GM12878 (cell line): ENCODE measurements around the gene GABARAPL2. TPM values are rescaled to one million over a fixed set of nuclear protein-coding genes. Genes with fewer than 3 reads are reported as not detected.

ENCODE experiments used
- ATAC-seq: fragments of 200-7000 bp; cut with Tn5 transposase; 3 replicates; pipeline ENCODE4 v1.9.1; 2020; ENCODE audit warnings: mild to moderate bottlenecking, moderate library complexity
- BruUV-seq: library from RNA; stranded (reverse); fragments of 400-500 nt; replicated peaks from 2 replicates; lab custom pipeline; 2021; lab: Mats Ljungman, UMichigan
- CTCF ChIA-PET: fragments of 300-600 bp; sonication (Branson Sonifier 250); formaldehyde crosslinking; extraction: SDS; loops from one replicate; lab custom pipeline; 2021; ENCODE audit warnings: inconsistent platforms; lab: Yijun Ruan, JAX
- POLR2A ChIA-PET: fragments of 350-600 bp; formaldehyde crosslinking; extraction: SDS; loops from one replicate; lab custom pipeline; 2021; ENCODE audit warnings: inconsistent platforms; lab: Charles Lee
- RAD21 ChIA-PET: fragments of 300-600 bp; sonication (Branson Sonifier 250); formaldehyde crosslinking; loops from one replicate; lab custom pipeline; 2023; ENCODE audit warnings: antibody characterized with exemption; ENCODE audit not compliant: unreplicated experiment; lab: Charles Lee
- SMC1A ChIA-PET: fragments of 300-600 bp; sonication (Branson Sonifier 250); formaldehyde crosslinking; loops from one replicate; lab custom pipeline; 2023; ENCODE audit not compliant: unreplicated experiment, uncharacterized antibody; lab: Charles Lee
- DNase-seq: peaks from one replicate; pipeline ENCODE4 v3.0.0-alpha.2; 2011; ENCODE audit warnings: low read depth, low spot score
- FAIRE-seq: peaks from 3 replicates; lab custom pipeline; 2011; peaks lifted over from hg19 to GRCh38; lab: Jason Lieb, UNC
- H2AFZ ChIP-seq: 2 replicates; pipeline ENCODE4 v1.6.0; 2011; ENCODE audit warnings: low read depth, low read length, control low read depth; ENCODE audit not compliant: control insufficient read depth
- H3K27ac ChIP-seq: 2 replicates; pipeline ENCODE4 v1.5.1; 2011; ENCODE audit warnings: control low read depth; ENCODE audit not compliant: control insufficient read depth, insufficient read depth
- H3K27me3 ChIP-seq, 2 experiments: replicated peaks in 1 of 2; 2 replicates each; pipeline versions ENCODE4 v1.6.0 to v1.6.1; 2011; ENCODE audit warnings: low read length in 1 of 2; ENCODE audit not compliant: control insufficient read depth in 2 of 2, insufficient read depth in 2 of 2
- H3K36me3 ChIP-seq, 2 experiments: 2 replicates each; pipeline ENCODE4 v1.5.1; 2011; ENCODE audit warnings: low read length in 1 of 2; ENCODE audit not compliant: control insufficient read depth in 2 of 2, insufficient read depth in 2 of 2
- H3K4me1 ChIP-seq: 2 replicates; pipeline ENCODE4 v1.6.1; 2011; ENCODE audit warnings: mild to moderate bottlenecking, low read length, moderate library complexity, mixed read lengths; ENCODE audit not compliant: control insufficient read depth, insufficient read depth
- H3K4me2 ChIP-seq: 2 replicates; pipeline ENCODE4 v1.6.0; 2011; ENCODE audit warnings: control low read depth; ENCODE audit not compliant: control insufficient read depth, insufficient read depth
- H3K4me3 ChIP-seq: fragments of 200-600 bp; sonication (generic); 2 replicates; pipeline ENCODE4 v1.5.1; 2016
- H3K79me2 ChIP-seq: 2 replicates; pipeline ENCODE4 v1.6.0; 2011; ENCODE audit warnings: low read length; ENCODE audit not compliant: control insufficient read depth, insufficient read depth
- H3K9ac ChIP-seq: 2 replicates; pipeline ENCODE4 v1.8.0; 2011; ENCODE audit warnings: low read length, control low read depth, mixed read lengths; ENCODE audit not compliant: control insufficient read depth, insufficient read depth
- H3K9me3 ChIP-seq: replicated peaks from 3 replicates; pipeline ENCODE4 v1.5.1; 2011; ENCODE audit warnings: mild to moderate bottlenecking, low read length; ENCODE audit not compliant: control insufficient read depth, insufficient read depth
- H4K20me1 ChIP-seq: 2 replicates; pipeline ENCODE4 v1.6.0; 2011; ENCODE audit not compliant: control insufficient read depth, insufficient read depth
- EED ChIP-seq: sonication (generic); IDR thresholded peaks from 2 replicates; pipeline ENCODE4 v1.6.1; 2016; ENCODE audit warnings: antibody characterized with exemption, low read depth
- PRDM15 ChIP-seq: fragments of 450-650 bp; formaldehyde crosslinking; IDR thresholded peaks from 2 replicates; pipeline ENCODE4 v1.4.0; 2020; ENCODE audit warnings: mild to moderate bottlenecking, moderate library complexity
- SMAD5 ChIP-seq: IDR thresholded peaks from 2 replicates; pipeline ENCODE4 v1.6.1; 2016; ENCODE audit warnings: antibody characterized with exemption, low read depth
- SREBF2 ChIP-seq: IDR thresholded peaks from 2 replicates; pipeline ENCODE4 v1.6.1; 2012; ENCODE audit warnings: mild to moderate bottlenecking, low read length
- WGBS: methylation state at CpG from one replicate; pipeline ENCODE4 v1.1.6; 2016; ENCODE audit warnings: low lambda C conversion rate; ENCODE audit not compliant: insufficient replicate concordance, insufficient coverage; ENCODE audit errors: missing lambda C conversion rate; 5-methylcytosine and 5-hydroxymethylcytosine counted together
- in situ Hi-C: fragments of 300-500 bp; cut with MboI; formaldehyde crosslinking; loops from 9 replicates; pipeline ENCODE4 v1.14.3; 2018; ENCODE audit warnings: mixed read lengths
- intact Hi-C: fragments of 100-400 bp; cut with micrococcal nuclease; formaldehyde crosslinking; loops from one replicate; pipeline ENCODE4 v1.14.2; 2022; ENCODE audit not compliant: unreplicated experiment
- polyA plus RNA-seq, 11 experiments: library from polyadenylated mRNA; depleted of rRNA in 4 of 11; unstranded in 6 of 11; stranded (reverse) in 5 of 11; fragments of >200 nt; fragmentation: Nextera tagmentation in 4 of 11; fragmentation: Illumina TruSeq in 1 of 11; extraction: Ambion mirVana in 4 of 11; extraction: Trizol in 1 of 11; gene quantifications; 1 replicate in 1 of 11; 2 replicates in 10 of 11; pipeline versions ENCODE4 v1.2.1 to v1.2.3, GENCODE V29; 2011 to 2016; ENCODE audit warnings: inconsistent platforms in 2 of 11, missing spikeins in 2 of 11, low read depth in 1 of 11
- total RNA-seq, 4 experiments: library from RNA; depleted of rRNA in 3 of 4; stranded (reverse); fragments of >200 nt in 3 of 4; fragmentation: Illumina TruSeq in 1 of 4; extraction: Trizol in 1 of 4; gene quantifications; 2 replicates each; pipeline versions ENCODE4 v1.2.1 to v1.2.3, GENCODE V29; 2013 to 2021

GABARAPL2 gene
- total and polyA plus RNA-seq, 10 of the 15 experiments (the other 5 are each of a cell fraction or from before 2014, with no cell fraction given): 61.9 to 359 (median 128) TPM

GRCh38 chr16:75573955-75574354 is 7.8 kb downstream of the GABARAPL2 start (continued):
- no peak for TF ChIP-seq PRDM15 (CRISPR knock-in tag)
- TF ChIP-seq SREBF2: no peak

DNA sequence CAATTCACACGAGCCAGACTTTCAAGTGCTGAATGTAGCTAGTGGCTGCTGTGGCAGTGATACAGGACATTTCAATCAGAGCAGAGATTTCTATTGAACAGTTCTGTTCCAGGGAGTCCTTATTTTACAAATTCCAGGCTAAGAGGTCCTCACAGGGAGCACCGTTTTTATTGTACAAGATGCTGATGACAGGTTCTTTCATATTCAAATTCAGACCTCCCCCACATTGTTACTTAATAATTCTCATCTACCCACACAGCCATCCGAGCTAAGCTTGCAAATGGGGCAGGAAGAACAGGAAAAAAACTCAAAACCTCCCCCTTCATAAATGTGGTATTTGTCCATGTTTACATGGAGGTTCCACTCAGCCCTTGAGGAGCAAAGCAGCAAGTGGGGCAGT is 9.8 kb downstream of the GABARAPL2 start:
- no peak for DNase-seq
- peak overlapping the region; percentile 68 for H3K4me2 ChIP-seq
- ATAC-seq: no peak
- no peaks in the 10 kb centered on the region for H3K9me3 ChIP-seq
- H3K9ac ChIP-seq: peak overlapping the region; percentile 15; the same call in 1 of the 2 replicates
- H3K4me1 ChIP-seq: peaks cover 68% of the 10 kb centered on the region
- 19% methylated on average over 3 of the region's 3 CpGs for WGBS
- ChIA-PET POLR2A (interaction anchor here (0.6 to 4.4 kb wide), 2 partner anchors 12 to 38 kb away, joined by 5 to 21 read pairs; no protein-coding TSS in a partner anchor), SMC1A (interaction anchor here (1.1 to 2.8 kb wide), 7 partner anchors 11 to 54 kb away, joined by 3 to 11 read pairs (median 4); partner anchors contain the start of gene GABARAPL2), CTCF (interaction anchor here (1.3 to 1.5 kb wide), 2 partner anchors 45 to 188 kb away, joined by 4 read pairs; no protein-coding TSS in a partner anchor), RAD21 (interaction anchor here (1.1 to 1.8 kb wide), 3 partner anchors 12 to 46 kb away, joined by 3 to 5 read pairs (median 3); partner anchors contain the start of gene CHST5)
- peaks cover 34% of the 10 kb centered on the region for H3K79me2 ChIP-seq
- H2AFZ ChIP-seq: no peak overlapping the region
- TF ChIP-seq SMAD5 (no peak), EED (peak; percentile 44; the same call in 1 of the 2 replicates)
- H3K27me3 ChIP-seq: no peaks in the 10 kb centered on the region
- FAIRE-seq: no peak
- peak overlapping the region; percentile 49 for H3K27ac ChIP-seq
- H3K4me3 ChIP-seq: no peak overlapping the region
- no TSS peak for BruUV-seq
- H3K36me3 ChIP-seq: peaks cover 7 to 28% of the 10 kb centered on the region in 2 experiments
- intact Hi-C loops (no loop called here), in situ Hi-C loops (no loop called here)
- H4K20me1 ChIP-seq: no peaks in the 10 kb centered on the region
